MM.1S (cell line): ENCODE data around the gene CD80.

ENCODE experiments used
- CTCF ChIP-seq: fragments of 300-600 bp; sonication (generic); IDR thresholded peaks from 2 replicates; pipeline ENCODE4 v1.5.1; 2016; ENCODE audit warnings: antibody characterized with exemption, low read length, mixed read lengths
- EZH2 ChIP-seq: fragments of 300-600 bp; sonication (generic); optimal IDR thresholded peaks from 2 replicates; pipeline ENCODE3; 2017; ENCODE audit warnings: low read depth, mild to moderate bottlenecking, antibody characterized with exemption, low read length, mixed read lengths

- no peak for TF ChIP-seq CTCF
- TF ChIP-seq EZH2: no peak
These were observed 22.8 kb upstream of the CD80 start for GRCh38 chr3:119582178-119582577.
